ENCODE measurements around the gene TMPRSS12. TPM values are rescaled to one million over a fixed set of nuclear protein-coding genes. Genes with fewer than 3 reads are reported as not detected.
"Not testable (repeated sequence)": the region's sequence is repeated elsewhere in the genome, so short reads cannot be mapped to it uniquely, and the experiment has no call there.

TMPRSS12 gene
- total and polyA plus RNA-seq, 2 of the 13 experiments (the other 11 are each of a cell fraction or from before 2014, with no cell fraction given): not detected

DNA sequence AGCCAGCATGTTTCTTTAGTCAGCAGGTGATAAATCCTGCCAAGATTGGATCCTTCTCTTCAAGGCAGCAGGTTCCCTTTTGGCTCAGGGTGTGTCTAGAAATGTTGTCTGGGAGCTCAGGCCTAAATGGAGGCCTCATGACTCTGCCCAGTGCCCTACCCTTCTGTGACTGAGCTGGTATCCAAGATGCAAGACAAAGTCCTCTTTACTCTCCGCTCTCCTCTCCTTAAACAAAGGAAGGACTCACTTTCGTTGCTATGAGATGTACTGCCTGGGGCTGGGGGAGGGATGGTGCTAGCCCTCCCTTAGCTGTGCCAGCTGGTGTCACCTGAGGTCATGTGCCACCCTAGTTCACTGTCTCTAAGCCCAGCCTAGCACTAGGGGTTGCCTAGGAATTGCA, 13.8 kb upstream of the TMPRSS12 start:
- DNase-seq (ENCODE audit: low spot score): no peak
- H3K27me3 ChIP-seq (ENCODE audit: control insufficient read depth in 1 of 2, insufficient read depth in 2 of 2, low read length in 2 of 2): no peaks in the 10 kb centered on the region
- WGBS (ENCODE audit: low lambda C conversion rate): 52% methylated on average over 2 of the region's 2 CpGs
- peaks cover 20% of the 10 kb centered on the region for H3K4me1 ChIP-seq (ENCODE audit: insufficient read depth, low read length)
- POLR2A ChIA-PET: interaction anchor here (0.6 kb wide), 1 partner anchor 14 kb away, joined by 3 read pairs; no protein-coding TSS in a partner anchor
- H3K36me3 ChIP-seq (replicated peaks in 1 of 2; ENCODE audit: control insufficient read depth in 1 of 2, insufficient read depth in 2 of 2, low read length in 2 of 2): no peaks in the 10 kb centered on the region
- H3K9ac ChIP-seq (ENCODE audit: insufficient read depth, low read depth, low read length): no peak overlapping the region
- in situ Hi-C loops (cut with HindIII; ENCODE audit: extremely low pct_ligation_motif_present, low pct_unique_long_range_greater_than_20kb) (loop anchor here (5.0 to 10.0 kb wide), 2 partner anchors 158 to 196 kb away; partner anchors contain the start of gene SLC11A2), intact Hi-C loops (cut with micrococcal nuclease; ENCODE audit: unreplicated experiment) (loop anchor here (5.0 kb wide), 2 partner anchors 62 to 98 kb away; a partner anchor contains a TSS)
- H3K4me3 ChIP-seq (replicated peaks in 1 of 3; ENCODE audit: insufficient read depth in 1 of 3, low read depth in 2 of 3, low read length in 3 of 3): no peak overlapping the region
- no peaks in the 10 kb centered on the region for H4K20me1 ChIP-seq (ENCODE audit: insufficient read depth, low read length)
- CTCF ChIA-PET (ENCODE audit: low intra/inter-chr PET ratio, low total read pairs): no interaction called here
- no peaks in the 10 kb centered on the region for H3K79me2 ChIP-seq (ENCODE audit: insufficient read depth, low read length)
- no peak; the same call in 2 of the 3 replicates for ATAC-seq
- no peak for TF ChIP-seq FOXM1 (CRISPR knock-in tag; IDR thresholded peaks at IDR 0.05)
- TF ChIP-seq PAF1 (CRISPR knock-in tag; IDR thresholded peaks at IDR 0.05): no peak
- no peak for TF ChIP-seq ZNF766 (CRISPR knock-in tag; IDR thresholded peaks at IDR 0.05; ENCODE audit: borderline replicate concordance)
- no peak for TF ChIP-seq TCF12 (IDR thresholded peaks at IDR 0.05)
- TF ChIP-seq TCF12 (CRISPR knock-in tag; IDR thresholded peaks at IDR 0.05): no peak
- TF ChIP-seq CBX5 (CRISPR knock-in tag; IDR thresholded peaks at IDR 0.05; ENCODE audit: borderline replicate concordance): no peak
- TF ChIP-seq, protein P1, sequence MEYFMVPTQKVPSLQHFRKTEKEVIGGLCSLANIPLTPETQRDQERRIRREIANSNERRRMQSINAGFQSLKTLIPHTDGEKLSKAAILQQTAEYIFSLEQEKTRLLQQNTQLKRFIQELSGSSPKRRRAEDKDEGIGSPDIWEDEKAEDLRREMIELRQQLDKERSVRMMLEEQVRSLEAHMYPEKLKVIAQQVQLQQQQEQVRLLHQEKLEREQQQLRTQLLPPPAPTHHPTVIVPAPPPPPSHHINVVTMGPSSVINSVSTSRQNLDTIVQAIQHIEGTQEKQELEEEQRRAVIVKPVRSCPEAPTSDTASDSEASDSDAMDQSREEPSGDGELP (IDR thresholded peaks at IDR 0.05; ENCODE audit: borderline replicate concordance, low read depth): no peak
- TF ChIP-seq KDM5A (IDR thresholded peaks at IDR 0.05; ENCODE audit: borderline replicate concordance, low read length): no peak
- TF ChIP-seq ZBTB8A (CRISPR knock-in tag; IDR thresholded peaks at IDR 0.05; ENCODE audit: borderline replicate concordance, low read depth): no peak
- no peak for TF ChIP-seq FLYWCH1 (CRISPR knock-in tag; IDR thresholded peaks at IDR 0.05)
- no peak for TF ChIP-seq PLRG1 (conservative IDR thresholded peaks at IDR 0.05)
- TF ChIP-seq ISL2 (CRISPR knock-in tag; IDR thresholded peaks at IDR 0.05): no peak
- TF ChIP-seq LCORL (IDR thresholded peaks at IDR 0.05): no peak
- TF ChIP-seq LCORL (CRISPR knock-in tag; IDR thresholded peaks at IDR 0.05): no peak
- no peak for FAIRE-seq
- BruUV-seq (replicated peaks): no TSS peak
- no peak overlapping the region for H2AFZ ChIP-seq (ENCODE audit: low read length)
- peaks cover 12% of the 10 kb centered on the region for H3K9me3 ChIP-seq (ENCODE audit: low read length)
- no peak overlapping the region for H3K4me2 ChIP-seq (ENCODE audit: low read depth, low read length)
- no peak overlapping the region for H3K27ac ChIP-seq (ENCODE audit: extremely low read length, insufficient read depth, low read length)

GRCh38 chr12:50833801-50834200, 8.9 kb upstream of the TMPRSS12 start:
- ATAC-seq; DNase-seq (ENCODE audit: low spot score); in situ Hi-C loops (cut with HindIII; ENCODE audit: extremely low pct_ligation_motif_present, low pct_unique_long_range_greater_than_20kb): not testable (repeated sequence)

More at GRCh38 chr12:50833801-50834200, 8.9 kb upstream of the TMPRSS12 start:
- BruUV-seq (replicated peaks); H3K27me3 ChIP-seq (ENCODE audit: control insufficient read depth in 1 of 2, insufficient read depth in 2 of 2, low read length in 2 of 2); H2AFZ ChIP-seq (ENCODE audit: low read length); H3K4me1 ChIP-seq (ENCODE audit: insufficient read depth, low read length); H3K27ac ChIP-seq (ENCODE audit: extremely low read length, insufficient read depth, low read length); CTCF ChIA-PET (ENCODE audit: low intra/inter-chr PET ratio, low total read pairs); FAIRE-seq; H4K20me1 ChIP-seq (ENCODE audit: insufficient read depth, low read length); H3K4me2 ChIP-seq (ENCODE audit: low read depth, low read length); H3K4me3 ChIP-seq (replicated peaks in 1 of 3; ENCODE audit: insufficient read depth in 1 of 3, low read depth in 2 of 3, low read length in 3 of 3); POLR2A ChIA-PET; intact Hi-C loops (cut with micrococcal nuclease; ENCODE audit: unreplicated experiment); H3K9ac ChIP-seq (ENCODE audit: insufficient read depth, low read depth, low read length); H3K79me2 ChIP-seq (ENCODE audit: insufficient read depth, low read length); H3K36me3 ChIP-seq (replicated peaks in 1 of 2; ENCODE audit: control insufficient read depth in 1 of 2, insufficient read depth in 2 of 2, low read length in 2 of 2): not testable (repeated sequence)
- H3K9me3 ChIP-seq (ENCODE audit: low read length): peaks cover 18% of the 10 kb centered on the region
